Esophagus muscularis mucosa (tissue), 4 donors: Measurements from ENCODE around the gene FKBP1B. TPM values are rescaled to one million over a fixed set of nuclear protein-coding genes. Genes with fewer than 3 reads are reported as not detected.

Experiments
- DNase-seq: peaks from one replicate; pipeline ENCODE4 v3.0.0-alpha.2; 2017; ENCODE audit errors: extremely low spot score
- H3K27ac ChIP-seq, 4 donors: fragments of 200-600 bp; sonication (generic); replicated peaks in 1 of 4; 1 replicate in 3 of 4; 2 replicates in 1 of 4; pipeline ENCODE4 v1.5.1; 2016 to 2019; ENCODE audit warnings: mild to moderate bottlenecking in 1 of 4
- H3K27me3 ChIP-seq, 4 donors: fragments of 200-600 bp; sonication (generic); one replicate each; pipeline versions ENCODE4 v1.5.1 to v1.6.0; 2016 to 2019
- H3K36me3 ChIP-seq, 4 donors: fragments of 200-600 bp; sonication (generic); one replicate each; pipeline ENCODE4 v1.5.1; 2016 to 2019
- H3K4me1 ChIP-seq, 4 donors: fragments of 200-600 bp; sonication (generic); one replicate each; pipeline ENCODE4 v1.5.1; 2016 to 2019
- H3K4me3 ChIP-seq, 4 donors: fragments of 200-600 bp; sonication (generic); 1 replicate in 2 of 4; 2 replicates in 2 of 4; pipeline ENCODE4 v1.5.1; 2016 to 2019; ENCODE audit warnings: mild to moderate bottlenecking in 4 of 4, moderate library complexity in 1 of 4
- H3K9me3 ChIP-seq, 4 donors: fragments of 200-600 bp; sonication (generic); 1 replicate in 3 of 4; 2 replicates in 1 of 4; pipeline ENCODE4 v1.5.1; 2016 to 2019
- EP300 ChIP-seq: sonication (generic); formaldehyde crosslinking; IDR thresholded peaks from one replicate; pipeline ENCODE4 v1.6.1; 2017; ENCODE audit warnings: antibody characterized with exemption
- POLR2A ChIP-seq: fragments of 450-650 bp; IDR thresholded peaks from one replicate; pipeline ENCODE4 v1.6.1; 2017; ENCODE audit warnings: antibody characterized with exemption, moderate library complexity, mild to moderate bottlenecking, low read depth
- POLR2AphosphoS5 ChIP-seq, 2 donors: sonication (generic); formaldehyde crosslinking; IDR thresholded peaks; one replicate each; pipeline ENCODE4 v1.6.1; 2017; ENCODE audit warnings: antibody characterized with exemption in 2 of 2
- WGBS: methylation state at CpG from one replicate; pipeline ENCODE4 v1.1.5; 2018; 5-methylcytosine and 5-hydroxymethylcytosine counted together
- intact Hi-C: fragments of 100-400 bp; cut with DNase I; formaldehyde crosslinking; loops from one replicate; pipeline ENCODE4 v1.15.1; 2023
- total RNA-seq, 4 donors: library from RNA; depleted of rRNA; stranded (reverse); fragments of >200 nt; gene quantifications; one replicate each; pipeline versions ENCODE4 v1.1.0 to v1.2.1, GENCODE V29; 2016
- TF ChIP-seq, protein P1 (sequence below), 3 experiments: fragments of 200-600 bp in 2 of 3; fragments of 450-650 bp in 1 of 3; sonication (generic) in 2 of 3; IDR thresholded peaks; one replicate each; pipeline ENCODE4 v1.5.1; 2017 to 2019; ENCODE audit warnings: antibody characterized with exemption in 3 of 3, mild to moderate bottlenecking in 2 of 3, moderate library complexity in 1 of 3

Gene FKBP1B
- 10 to 100 TPM in 1 of 4 donors, 1 to 10 TPM in 3; 5.0 to 11.2 (median 6.2) TPM for total RNA-seq

DNA sequence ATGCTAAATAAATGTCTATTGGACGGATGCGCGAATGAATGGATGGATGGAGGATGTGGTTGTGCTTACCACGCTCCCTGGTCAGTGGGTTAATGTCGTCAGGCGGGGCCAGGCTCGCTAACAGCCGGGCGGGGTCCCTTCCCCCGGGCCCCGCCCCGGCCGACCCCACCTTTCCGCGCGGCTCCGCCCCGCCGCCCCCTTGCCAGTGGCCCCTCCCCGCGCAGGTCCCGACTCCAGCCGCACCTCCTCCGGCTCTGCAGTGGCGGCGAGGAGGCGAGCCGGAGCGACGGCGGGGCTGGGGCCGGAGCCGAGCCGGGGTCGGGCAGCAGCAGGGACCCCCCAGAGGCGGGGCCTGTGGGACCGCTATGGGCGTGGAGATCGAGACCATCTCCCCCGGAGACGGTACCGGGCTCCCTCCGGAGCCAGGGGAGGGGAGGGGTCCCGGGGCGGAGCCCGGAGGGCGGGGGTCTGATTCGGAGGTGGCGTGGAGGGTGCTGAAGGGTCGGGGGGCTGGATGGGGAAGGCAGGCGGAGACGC is at the start of gene FKBP1B:
FKBP1B (plus strand) TSS at position 257 of the 537 bp plus-strand sequence; CDS start at position 366, 109 bp downstream.
- Histone ChIP-seq H3K4me1 (peaks cover 13 to 48% (median 38%) of the 10 kb centered on the region in 4 donors), H3K4me3 (peak within 1 kb of the TSS; percentile 79 to 94 (median 88)), H3K27ac (peak within 1 kb of the TSS; percentile 63 to 75 (median 72)), H3K36me3 (no peaks in the 10 kb centered on the region), H3K27me3 (no peaks in the 10 kb centered on the region), H3K9me3 (no peaks in the 10 kb centered on the region)
- 2% methylated on average over 30 of the region's 52 CpGs for WGBS
- DNase-seq = no peak
- no peak for TF ChIP-seq EP300
- TF ChIP-seq POLR2AphosphoS5 (IDR thresholded peaks at IDR 0.05) = peak; percentile 11 to 32
- TF ChIP-seq, protein P1, sequence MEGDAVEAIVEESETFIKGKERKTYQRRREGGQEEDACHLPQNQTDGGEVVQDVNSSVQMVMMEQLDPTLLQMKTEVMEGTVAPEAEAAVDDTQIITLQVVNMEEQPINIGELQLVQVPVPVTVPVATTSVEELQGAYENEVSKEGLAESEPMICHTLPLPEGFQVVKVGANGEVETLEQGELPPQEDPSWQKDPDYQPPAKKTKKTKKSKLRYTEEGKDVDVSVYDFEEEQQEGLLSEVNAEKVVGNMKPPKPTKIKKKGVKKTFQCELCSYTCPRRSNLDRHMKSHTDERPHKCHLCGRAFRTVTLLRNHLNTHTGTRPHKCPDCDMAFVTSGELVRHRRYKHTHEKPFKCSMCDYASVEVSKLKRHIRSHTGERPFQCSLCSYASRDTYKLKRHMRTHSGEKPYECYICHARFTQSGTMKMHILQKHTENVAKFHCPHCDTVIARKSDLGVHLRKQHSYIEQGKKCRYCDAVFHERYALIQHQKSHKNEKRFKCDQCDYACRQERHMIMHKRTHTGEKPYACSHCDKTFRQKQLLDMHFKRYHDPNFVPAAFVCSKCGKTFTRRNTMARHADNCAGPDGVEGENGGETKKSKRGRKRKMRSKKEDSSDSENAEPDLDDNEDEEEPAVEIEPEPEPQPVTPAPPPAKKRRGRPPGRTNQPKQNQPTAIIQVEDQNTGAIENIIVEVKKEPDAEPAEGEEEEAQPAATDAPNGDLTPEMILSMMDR (IDR thresholded peaks at IDR 0.05) = no peak
- TF ChIP-seq POLR2A = no peak
- intact Hi-C loops = loop anchor here (5.0 to 10.0 kb wide), 2 partner anchors 33 to 125 kb away; partner anchors contain the start of genes ATAD2B and TP53I3

DNA sequence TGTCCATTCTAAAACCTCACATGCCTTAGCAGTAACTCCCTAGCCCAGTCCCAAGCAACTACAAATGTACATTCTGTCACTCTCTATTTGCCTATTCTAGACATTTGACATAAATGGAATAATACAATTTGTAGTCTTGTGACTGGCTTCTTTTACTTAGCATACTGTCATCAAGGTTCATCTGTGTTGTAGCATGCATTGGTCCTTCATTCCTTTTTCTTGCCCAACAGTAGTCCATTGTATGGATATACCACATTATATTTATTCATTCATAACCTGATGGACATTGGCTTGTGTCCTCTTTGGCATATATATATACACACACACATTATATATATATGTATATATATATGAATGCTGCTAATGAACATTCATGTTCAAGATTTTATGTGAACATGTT is 41.8 kb upstream of the FKBP1B start:
- H3K9me3 ChIP-seq = no peaks in the 10 kb centered on the region
- peaks cover 9 to 19% (median 14%) of the 10 kb centered on the region in 4 donors for H3K4me1 ChIP-seq
- TF ChIP-seq POLR2A (no peak), EP300 (no peak), POLR2AphosphoS5 (IDR thresholded peaks at IDR 0.05) (no peak)
- TF ChIP-seq, protein P1 (IDR thresholded peaks at IDR 0.05) = no peak
- H3K36me3 ChIP-seq = no peaks in the 10 kb centered on the region
- H3K4me3 ChIP-seq = no peak overlapping the region
- no peak overlapping the region for H3K27ac ChIP-seq
- H3K27me3 ChIP-seq = peaks cover 5 to 37% (median 18%) of the 10 kb centered on the region in 4 donors
- DNase-seq = no peak
- intact Hi-C loops = no loop called here

GRCh38 chr2:24008672-24009366 is 40.7 kb upstream of the FKBP1B start:
- Histone ChIP-seq H3K27me3 (peaks cover 5 to 38% (median 18%) of the 10 kb centered on the region in 4 donors), H3K9me3 (no peaks in the 10 kb centered on the region), H3K4me3 (no peak overlapping the region), H3K36me3 (no peaks in the 10 kb centered on the region), H3K27ac (no peak overlapping the region), H3K4me1 (peaks cover 9 to 19% (median 14%) of the 10 kb centered on the region in 4 donors)
- WGBS = 82% methylated on average over 12 of the region's 13 CpGs
- intact Hi-C loops = no loop called here
- TF ChIP-seq POLR2AphosphoS5 (IDR thresholded peaks at IDR 0.05) (no peak), EP300 (no peak), POLR2A (no peak)
- TF ChIP-seq, protein P1 (IDR thresholded peaks at IDR 0.05) = no peak
- DNase-seq = no peak

DNA sequence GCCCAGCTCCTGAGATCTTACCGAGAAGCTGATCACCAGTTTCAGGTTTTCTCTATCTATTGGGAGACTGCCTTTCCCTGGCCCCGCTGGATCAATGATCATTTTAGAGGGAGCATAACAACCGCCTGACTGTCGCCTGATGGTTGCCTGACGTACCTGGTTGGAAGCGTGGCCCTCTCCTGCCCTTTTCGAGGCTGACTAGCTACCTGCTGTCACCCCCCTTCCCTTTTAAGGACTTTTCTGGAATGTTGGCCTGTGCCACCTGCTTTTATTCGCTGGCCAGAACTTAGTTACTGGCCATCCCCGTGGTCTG is 40.2 kb upstream of the FKBP1B start:
- H3K36me3 ChIP-seq = no peaks in the 10 kb centered on the region
- DNase-seq = no peak
- peaks cover 5 to 38% (median 18%) of the 10 kb centered on the region in 4 donors for H3K27me3 ChIP-seq
- no peak overlapping the region for H3K27ac ChIP-seq
- no peaks in the 10 kb centered on the region for H3K9me3 ChIP-seq
- H3K4me1 ChIP-seq = peaks cover 9 to 19% (median 14%) of the 10 kb centered on the region in 4 donors
- TF ChIP-seq, protein P1 (IDR thresholded peaks at IDR 0.05) = no peak
- TF ChIP-seq POLR2AphosphoS5 (IDR thresholded peaks at IDR 0.05) (no peak), EP300 (no peak), POLR2A (no peak)
- intact Hi-C loops = no loop called here
- H3K4me3 ChIP-seq = peak overlapping the region; percentile 49 to 57 (median 50)
- 66% methylated on average over 7 of the region's 9 CpGs for WGBS
